Brain microvascular endothelial cell (primary cell): ENCODE measurements around the gene CD3E.

Experiments used
- DNase-seq: peaks from one replicate; pipeline ENCODE4 v3.0.0-alpha.2; 2020
- H3K27ac ChIP-seq: fragments of 250-450 bp; sonication (Bioruptor Pico); 2 replicates; pipeline ENCODE4 v1.5.1; 2020; ENCODE audit warnings: mild to moderate bottlenecking, moderate library complexity
- H3K27me3 ChIP-seq: fragments of 250-450 bp; sonication (Bioruptor Pico); replicated peaks from 2 replicates; pipeline ENCODE4 v1.5.1; 2020; ENCODE audit warnings: mild to moderate bottlenecking
- H3K36me3 ChIP-seq: fragments of 250-450 bp; sonication (Bioruptor Pico); replicated peaks from 2 replicates; pipeline ENCODE4 v1.5.1; 2020; ENCODE audit warnings: mild to moderate bottlenecking
- H3K4me3 ChIP-seq: 2 replicates; pipeline ENCODE4 v1.5.1; 2011; ENCODE audit warnings: low read depth, mild to moderate bottlenecking, control low read depth, low read length, moderate library complexity
- in situ Hi-C: cut with HindIII; loops from 2 replicates; pipeline ENCODE4 v1.10.0; 2017; ENCODE audit warnings: low sequenced_read_pairs, low pct_ligation_motif_present
- TF ChIP-seq, protein P1 (sequence below): IDR thresholded peaks from 2 replicates; pipeline ENCODE4 v1.5.1; 2011; ENCODE audit warnings: low read depth, mild to moderate bottlenecking, moderate library complexity, low read length, control low read depth, inconsistent platforms; ENCODE audit errors: missing control alignments

CD3E gene

DNA sequence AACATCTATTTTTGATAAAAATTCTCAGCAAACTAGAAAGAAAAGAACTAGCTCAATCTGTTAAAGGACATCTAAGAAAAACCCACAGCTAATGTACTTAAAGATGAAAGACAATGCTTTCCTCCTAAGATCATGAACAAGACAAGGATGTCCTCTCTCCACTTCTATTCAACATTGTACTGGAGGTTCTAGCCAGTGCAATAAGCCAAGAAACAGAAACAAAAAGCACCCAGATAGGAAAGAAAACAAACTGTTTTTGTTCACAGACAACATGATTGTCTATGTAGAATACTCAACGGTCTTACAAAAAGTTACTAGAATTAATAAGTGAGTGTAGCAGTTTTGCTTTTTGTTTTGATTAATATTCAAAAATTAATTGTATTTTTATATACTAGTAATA is 30.2 kb downstream of the CD3E start:
- TF ChIP-seq, protein P1, sequence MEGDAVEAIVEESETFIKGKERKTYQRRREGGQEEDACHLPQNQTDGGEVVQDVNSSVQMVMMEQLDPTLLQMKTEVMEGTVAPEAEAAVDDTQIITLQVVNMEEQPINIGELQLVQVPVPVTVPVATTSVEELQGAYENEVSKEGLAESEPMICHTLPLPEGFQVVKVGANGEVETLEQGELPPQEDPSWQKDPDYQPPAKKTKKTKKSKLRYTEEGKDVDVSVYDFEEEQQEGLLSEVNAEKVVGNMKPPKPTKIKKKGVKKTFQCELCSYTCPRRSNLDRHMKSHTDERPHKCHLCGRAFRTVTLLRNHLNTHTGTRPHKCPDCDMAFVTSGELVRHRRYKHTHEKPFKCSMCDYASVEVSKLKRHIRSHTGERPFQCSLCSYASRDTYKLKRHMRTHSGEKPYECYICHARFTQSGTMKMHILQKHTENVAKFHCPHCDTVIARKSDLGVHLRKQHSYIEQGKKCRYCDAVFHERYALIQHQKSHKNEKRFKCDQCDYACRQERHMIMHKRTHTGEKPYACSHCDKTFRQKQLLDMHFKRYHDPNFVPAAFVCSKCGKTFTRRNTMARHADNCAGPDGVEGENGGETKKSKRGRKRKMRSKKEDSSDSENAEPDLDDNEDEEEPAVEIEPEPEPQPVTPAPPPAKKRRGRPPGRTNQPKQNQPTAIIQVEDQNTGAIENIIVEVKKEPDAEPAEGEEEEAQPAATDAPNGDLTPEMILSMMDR: no peak
- DNase-seq: no peak
- Histone ChIP-seq H3K27ac (no peak overlapping the region), H3K4me3 (no peak overlapping the region), H3K27me3 (no peaks in the 10 kb centered on the region), H3K36me3 (no peaks in the 10 kb centered on the region)
- in situ Hi-C loops: no loop called here

DNA sequence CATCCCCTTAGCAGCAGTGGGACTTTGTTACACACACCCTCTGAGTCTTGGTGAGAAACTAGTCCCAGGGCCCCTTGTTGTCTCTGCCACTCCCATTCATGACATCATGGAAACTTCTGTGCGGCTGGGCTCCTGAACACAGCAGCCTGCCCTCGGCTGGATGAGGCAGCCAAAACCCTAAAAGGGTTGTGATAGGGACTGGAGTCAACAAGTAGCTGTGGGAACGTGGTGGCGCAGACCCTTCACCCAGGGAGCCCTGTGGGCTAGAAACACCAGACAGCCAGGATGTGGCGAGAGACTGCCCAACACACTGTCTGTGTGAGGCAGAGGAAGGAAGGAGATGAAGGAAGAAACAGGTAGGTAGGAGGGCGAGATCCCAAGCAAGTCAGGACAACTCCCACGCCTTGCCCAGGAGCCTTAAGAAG is 34.1 kb downstream of the CD3E start:
- TF ChIP-seq, protein P1: no peak
- H3K4me3 ChIP-seq: no peak overlapping the region

DNA sequence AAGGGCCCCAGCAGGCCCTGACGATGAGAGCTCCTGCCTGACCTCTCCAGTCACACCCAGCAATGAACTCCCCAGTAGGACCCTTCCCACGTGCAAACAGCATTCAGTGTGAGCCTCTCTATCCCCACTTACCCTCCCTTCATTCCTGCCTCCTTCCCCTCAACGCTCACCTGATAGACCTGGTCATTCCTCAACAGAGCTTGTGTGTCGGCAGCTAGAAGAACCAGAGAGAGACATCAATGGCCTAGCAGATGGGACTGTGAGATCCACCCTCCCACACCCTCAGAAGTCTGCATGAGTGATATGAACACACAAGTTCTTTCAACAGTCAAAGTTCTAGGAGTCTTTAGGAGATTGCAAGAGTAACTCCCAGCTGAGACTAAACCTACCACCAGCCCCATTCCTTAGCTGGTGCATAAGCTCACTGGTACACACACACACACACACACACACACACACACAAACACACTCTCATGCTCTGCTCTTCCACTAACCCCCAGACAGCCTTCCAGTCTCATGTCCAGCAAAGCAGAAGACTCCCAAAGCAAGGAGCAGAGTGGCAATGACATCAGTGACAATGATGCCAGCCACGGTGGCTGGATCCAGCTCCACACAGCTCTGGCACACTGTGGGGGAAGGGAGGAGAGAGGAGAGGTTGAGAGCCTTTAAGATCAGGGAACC is 34.9 kb downstream of the CD3E start:
- DNase-seq: no peak
- Histone ChIP-seq H3K27me3 (no peaks in the 10 kb centered on the region), H3K36me3 (no peaks in the 10 kb centered on the region), H3K4me3 (no peak overlapping the region), H3K27ac (no peak overlapping the region)
- in situ Hi-C loops: no loop called here
- TF ChIP-seq, protein P1: no peak

More for the DNA sequence above, 34.1 kb downstream of the CD3E start:
- DNase-seq: no peak
- Histone ChIP-seq H3K36me3 (no peaks in the 10 kb centered on the region), H3K27ac (no peak overlapping the region), H3K27me3 (no peaks in the 10 kb centered on the region)
- in situ Hi-C loops: no loop called here

DNA sequence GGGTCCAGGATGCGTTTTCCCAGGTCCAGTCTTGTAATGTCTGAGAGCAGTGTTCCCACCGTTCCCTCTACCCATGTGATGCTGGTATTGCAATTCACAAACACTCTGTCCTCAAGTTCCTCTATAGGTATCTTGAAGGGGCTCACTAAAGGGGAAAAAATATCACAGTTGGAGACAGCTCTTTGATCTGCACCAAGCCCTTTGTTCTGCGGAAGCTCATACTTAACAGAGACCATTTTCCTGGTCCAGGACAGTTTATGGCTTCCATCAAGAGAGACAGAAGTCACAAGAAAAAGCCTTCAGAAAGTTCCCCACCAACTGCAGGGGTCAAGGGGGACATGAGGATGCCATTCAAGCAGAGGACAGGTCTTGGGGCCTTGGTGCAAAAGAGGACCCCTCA is 35.9 kb downstream of the CD3E start:
- Histone ChIP-seq H3K4me3 (no peak overlapping the region), H3K36me3 (no peaks in the 10 kb centered on the region), H3K27ac (no peak overlapping the region), H3K27me3 (no peaks in the 10 kb centered on the region)
- DNase-seq: no peak
- in situ Hi-C loops: no loop called here
- TF ChIP-seq, protein P1: no peak

DNA sequence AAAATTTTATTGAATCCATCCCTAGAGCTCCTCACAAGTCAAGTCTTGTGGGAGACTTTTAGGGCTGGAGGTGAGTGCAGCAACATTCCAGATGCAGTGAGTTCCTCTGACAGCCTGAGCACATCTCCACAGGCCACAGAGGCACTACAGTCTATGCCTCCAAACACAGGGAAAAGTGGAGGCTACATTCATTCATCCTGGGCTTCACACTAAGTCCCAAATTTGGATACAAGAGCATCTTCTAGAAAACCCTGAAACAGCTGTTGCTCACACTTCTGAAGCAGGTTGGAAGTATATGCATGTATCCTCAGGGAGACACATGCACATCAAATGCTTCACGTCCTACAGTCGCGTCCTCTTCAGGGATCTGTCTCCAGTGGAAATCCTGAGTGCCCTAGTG is 36.7 kb downstream of the CD3E start:
- H3K27ac ChIP-seq: no peak overlapping the region
- no peaks in the 10 kb centered on the region for H3K36me3 ChIP-seq
- TF ChIP-seq, protein P1: no peak
- in situ Hi-C loops: no loop called here
- H3K4me3 ChIP-seq: no peak overlapping the region
- DNase-seq: no peak
- no peaks in the 10 kb centered on the region for H3K27me3 ChIP-seq
